HEK293 (cell line): ENCODE measurements around the gene SLC8A2.

Source experiments
- CTCF ChIP-seq: fragments of 450-650 bp; formaldehyde crosslinking; IDR thresholded peaks from 2 replicates; pipeline ENCODE4 v1.5.1; 2016; ENCODE audit warnings: missing biosample characterization, missing genetic modification characterization
- GLI4 ChIP-seq: fragments of 450-650 bp; formaldehyde crosslinking; IDR thresholded peaks from 2 replicates; pipeline ENCODE4 v1.5.1; 2016; ENCODE audit warnings: missing biosample characterization, missing genetic modification characterization
- KLF10 ChIP-seq: fragments of 450-650 bp; IDR thresholded peaks from 2 replicates; pipeline ENCODE4 v1.5.1; 2018; ENCODE audit warnings: missing biosample characterization, mild to moderate bottlenecking, missing genetic modification characterization
- SP2 ChIP-seq: fragments of 450-650 bp; formaldehyde crosslinking; IDR thresholded peaks from 2 replicates; pipeline ENCODE4 v1.5.1; 2016; ENCODE audit warnings: missing biosample characterization, missing genetic modification characterization
- ZBTB17 ChIP-seq: fragments of 450-650 bp; formaldehyde crosslinking; IDR thresholded peaks from 2 replicates; pipeline ENCODE4 v1.5.1; 2016; ENCODE audit warnings: missing biosample characterization, missing genetic modification characterization
- ZFP69B ChIP-seq: fragments of 450-650 bp; formaldehyde crosslinking; IDR thresholded peaks from 2 replicates; pipeline ENCODE4 v1.5.1; 2016; ENCODE audit warnings: missing biosample characterization, missing genetic modification characterization
- ZNF155 ChIP-seq: fragments of 450-650 bp; formaldehyde crosslinking; IDR thresholded peaks from 2 replicates; pipeline ENCODE4 v1.5.1; 2016; ENCODE audit warnings: missing biosample characterization, missing genetic modification characterization
- ZNF157 ChIP-seq: fragments of 450-650 bp; formaldehyde crosslinking; IDR thresholded peaks from 2 replicates; pipeline ENCODE4 v1.5.1; 2016; ENCODE audit warnings: missing biosample characterization, missing genetic modification characterization
- ZNF184 ChIP-seq: fragments of 450-650 bp; IDR thresholded peaks from 2 replicates; pipeline ENCODE4 v1.5.1; 2018; ENCODE audit warnings: missing biosample characterization, mild to moderate bottlenecking, missing genetic modification characterization
- ZNF202 ChIP-seq: fragments of 450-650 bp; formaldehyde crosslinking; IDR thresholded peaks from 2 replicates; pipeline ENCODE4 v1.5.1; 2016; ENCODE audit warnings: missing biosample characterization, missing genetic modification characterization, borderline replicate concordance
- ZNF335 ChIP-seq: fragments of 450-650 bp; formaldehyde crosslinking; conservative IDR thresholded peaks from 2 replicates; pipeline ENCODE4 v1.5.1; 2016; ENCODE audit warnings: missing biosample characterization, missing genetic modification characterization
- ZNF341 ChIP-seq: fragments of 450-650 bp; formaldehyde crosslinking; IDR thresholded peaks from 2 replicates; pipeline ENCODE4; 2016; ENCODE audit warnings: low read depth, missing biosample characterization, missing genetic modification characterization
- ZNF521 ChIP-seq: fragments of 450-650 bp; formaldehyde crosslinking; IDR thresholded peaks from 2 replicates; pipeline ENCODE4 v1.5.1; 2017; ENCODE audit warnings: missing biosample characterization, mild to moderate bottlenecking, missing genetic modification characterization
- ZNF561 ChIP-seq: fragments of 450-650 bp; IDR thresholded peaks from 2 replicates; pipeline ENCODE4 v1.5.1; 2018; ENCODE audit warnings: missing biosample characterization, missing genetic modification characterization, borderline replicate concordance
- ZNF664 ChIP-seq: fragments of 450-650 bp; formaldehyde crosslinking; IDR thresholded peaks from 2 replicates; pipeline ENCODE4 v1.5.1; 2016; ENCODE audit warnings: missing biosample characterization, missing genetic modification characterization
- ZNF707 ChIP-seq: fragments of 450-650 bp; formaldehyde crosslinking; IDR thresholded peaks from 2 replicates; pipeline ENCODE4 v1.5.1; 2016; ENCODE audit warnings: missing biosample characterization, missing genetic modification characterization
- ZNF76 ChIP-seq: fragments of 450-650 bp; formaldehyde crosslinking; IDR thresholded peaks from 2 replicates; pipeline ENCODE4; 2016; ENCODE audit warnings: low read depth, missing biosample characterization, missing genetic modification characterization, borderline replicate concordance
- ZNF776 ChIP-seq: fragments of 450-650 bp; formaldehyde crosslinking; IDR thresholded peaks from 2 replicates; pipeline ENCODE4 v1.5.0; 2017; ENCODE audit warnings: missing biosample characterization, missing genetic modification characterization, borderline replicate concordance
- ZSCAN30 ChIP-seq: fragments of 450-650 bp; IDR thresholded peaks from 2 replicates; pipeline ENCODE4 v1.5.1; 2018; ENCODE audit warnings: missing biosample characterization, mild to moderate bottlenecking, missing genetic modification characterization, moderate library complexity
- TF ChIP-seq, protein P1 (sequence below): fragments of 450-650 bp; formaldehyde crosslinking; IDR thresholded peaks from 2 replicates; pipeline ENCODE4 v1.5.1; 2016; ENCODE audit warnings: missing biosample characterization, missing genetic modification characterization
- TF ChIP-seq, protein P2 (sequence below): fragments of 450-650 bp; formaldehyde crosslinking; IDR thresholded peaks from 2 replicates; pipeline ENCODE4 v1.5.1; 2017; ENCODE audit warnings: missing biosample characterization, missing genetic modification characterization
- TF ChIP-seq, protein P3 (sequence below): fragments of 450-650 bp; formaldehyde crosslinking; IDR thresholded peaks from 2 replicates; pipeline ENCODE4 v1.5.1; 2016; ENCODE audit warnings: missing biosample characterization, missing genetic modification characterization
- TF ChIP-seq, protein P4 (sequence below): fragments of 450-650 bp; formaldehyde crosslinking; IDR thresholded peaks from 2 replicates; pipeline ENCODE4 v1.5.1; 2016; ENCODE audit warnings: missing biosample characterization, missing genetic modification characterization

Gene SLC8A2

GRCh38 chr19:47483800-47484690, 12.4 kb upstream of the SLC8A2 start, which contains the start of gene KPTN (continued):
- peak; percentile 99 for TF ChIP-seq CTCF
- TF ChIP-seq, protein P1, sequence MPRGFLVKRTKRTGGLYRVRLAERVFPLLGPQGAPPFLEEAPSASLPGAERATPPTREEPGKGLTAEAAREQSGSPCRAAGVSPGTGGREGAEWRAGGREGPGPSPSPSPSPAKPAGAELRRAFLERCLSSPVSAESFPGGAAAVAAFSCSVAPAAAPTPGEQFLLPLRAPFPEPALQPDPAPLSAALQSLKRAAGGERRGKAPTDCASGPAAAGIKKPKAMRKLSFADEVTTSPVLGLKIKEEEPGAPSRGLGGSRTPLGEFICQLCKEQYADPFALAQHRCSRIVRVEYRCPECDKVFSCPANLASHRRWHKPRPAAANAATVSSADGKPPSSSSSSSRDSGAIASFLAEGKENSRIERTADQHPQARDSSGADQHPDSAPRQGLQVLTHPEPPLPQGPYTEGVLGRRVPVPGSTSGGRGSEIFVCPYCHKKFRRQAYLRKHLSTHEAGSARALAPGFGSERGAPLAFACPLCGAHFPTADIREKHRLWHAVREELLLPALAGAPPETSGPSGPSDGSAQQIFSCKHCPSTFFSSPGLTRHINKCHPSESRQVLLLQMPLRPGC (tag by site-specific recombination): 0 out of 2 replicates have a peak, but pooled peaks have one; percentile 46
- 0 out of 2 replicates have a peak, but pooled peaks have one; percentile 16 for TF ChIP-seq ZSCAN30 (tag by site-specific recombination)
- no peak for TF ChIP-seq ZNF707
- 0 out of 2 replicates have a peak, but pooled peaks have one; percentile 24 for TF ChIP-seq GLI4 (tag by site-specific recombination)
- TF ChIP-seq ZNF157 (tag by site-specific recombination): 0 out of 2 replicates have a peak, but pooled peaks have one; percentile 27
- TF ChIP-seq ZNF184: no peak
- 0 out of 2 replicates have a peak, but pooled peaks have one; percentile 8 for TF ChIP-seq ZNF664 (tag by site-specific recombination)
- peak; percentile 65 for TF ChIP-seq SP2 (tag by site-specific recombination)
- no peak; the same call in 1 of the 2 replicates for TF ChIP-seq KLF10 (tag by site-specific recombination)
- TF ChIP-seq ZNF561 (tag by site-specific recombination): peak; percentile 80; the same call in 1 of the 2 replicates
- TF ChIP-seq, protein P2, sequence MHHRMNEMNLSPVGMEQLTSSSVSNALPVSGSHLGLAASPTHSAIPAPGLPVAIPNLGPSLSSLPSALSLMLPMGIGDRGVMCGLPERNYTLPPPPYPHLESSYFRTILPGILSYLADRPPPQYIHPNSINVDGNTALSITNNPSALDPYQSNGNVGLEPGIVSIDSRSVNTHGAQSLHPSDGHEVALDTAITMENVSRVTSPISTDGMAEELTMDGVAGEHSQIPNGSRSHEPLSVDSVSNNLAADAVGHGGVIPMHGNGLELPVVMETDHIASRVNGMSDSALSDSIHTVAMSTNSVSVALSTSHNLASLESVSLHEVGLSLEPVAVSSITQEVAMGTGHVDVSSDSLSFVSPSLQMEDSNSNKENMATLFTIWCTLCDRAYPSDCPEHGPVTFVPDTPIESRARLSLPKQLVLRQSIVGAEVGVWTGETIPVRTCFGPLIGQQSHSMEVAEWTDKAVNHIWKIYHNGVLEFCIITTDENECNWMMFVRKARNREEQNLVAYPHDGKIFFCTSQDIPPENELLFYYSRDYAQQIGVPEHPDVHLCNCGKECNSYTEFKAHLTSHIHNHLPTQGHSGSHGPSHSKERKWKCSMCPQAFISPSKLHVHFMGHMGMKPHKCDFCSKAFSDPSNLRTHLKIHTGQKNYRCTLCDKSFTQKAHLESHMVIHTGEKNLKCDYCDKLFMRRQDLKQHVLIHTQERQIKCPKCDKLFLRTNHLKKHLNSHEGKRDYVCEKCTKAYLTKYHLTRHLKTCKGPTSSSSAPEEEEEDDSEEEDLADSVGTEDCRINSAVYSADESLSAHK: peak; percentile 46; the same call in 1 of the 2 replicates
- TF ChIP-seq ZNF76 (tag by site-specific recombination): peak; percentile 96
- no peak for TF ChIP-seq ZNF202
- TF ChIP-seq ZNF776 (tag by site-specific recombination): no peak
- no peak for TF ChIP-seq ZNF155 (tag by site-specific recombination)
- TF ChIP-seq, protein P3, sequence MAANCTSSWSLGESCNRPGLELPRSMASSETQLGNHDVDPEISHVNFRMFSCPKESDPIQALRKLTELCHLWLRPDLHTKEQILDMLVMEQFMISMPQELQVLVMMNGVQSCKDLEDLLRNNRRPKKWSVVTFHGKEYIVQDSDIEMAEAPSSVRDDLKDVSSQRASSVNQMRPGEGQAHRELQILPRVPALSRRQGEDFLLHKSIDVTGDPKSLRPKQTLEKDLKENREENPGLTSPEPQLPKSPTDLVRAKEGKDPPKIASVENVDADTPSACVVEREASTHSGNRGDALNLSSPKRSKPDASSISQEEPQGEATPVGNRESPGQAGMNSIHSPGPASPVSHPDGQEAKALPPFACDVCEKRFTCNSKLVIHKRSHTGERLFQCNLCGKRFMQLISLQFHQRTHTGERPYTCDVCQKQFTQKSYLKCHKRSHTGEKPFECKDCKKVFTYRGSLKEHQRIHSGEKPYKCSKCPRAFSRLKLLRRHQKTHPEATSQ (tag by site-specific recombination): 0 out of 2 replicates have a peak, but pooled peaks have one; percentile 24
- TF ChIP-seq, protein P4, sequence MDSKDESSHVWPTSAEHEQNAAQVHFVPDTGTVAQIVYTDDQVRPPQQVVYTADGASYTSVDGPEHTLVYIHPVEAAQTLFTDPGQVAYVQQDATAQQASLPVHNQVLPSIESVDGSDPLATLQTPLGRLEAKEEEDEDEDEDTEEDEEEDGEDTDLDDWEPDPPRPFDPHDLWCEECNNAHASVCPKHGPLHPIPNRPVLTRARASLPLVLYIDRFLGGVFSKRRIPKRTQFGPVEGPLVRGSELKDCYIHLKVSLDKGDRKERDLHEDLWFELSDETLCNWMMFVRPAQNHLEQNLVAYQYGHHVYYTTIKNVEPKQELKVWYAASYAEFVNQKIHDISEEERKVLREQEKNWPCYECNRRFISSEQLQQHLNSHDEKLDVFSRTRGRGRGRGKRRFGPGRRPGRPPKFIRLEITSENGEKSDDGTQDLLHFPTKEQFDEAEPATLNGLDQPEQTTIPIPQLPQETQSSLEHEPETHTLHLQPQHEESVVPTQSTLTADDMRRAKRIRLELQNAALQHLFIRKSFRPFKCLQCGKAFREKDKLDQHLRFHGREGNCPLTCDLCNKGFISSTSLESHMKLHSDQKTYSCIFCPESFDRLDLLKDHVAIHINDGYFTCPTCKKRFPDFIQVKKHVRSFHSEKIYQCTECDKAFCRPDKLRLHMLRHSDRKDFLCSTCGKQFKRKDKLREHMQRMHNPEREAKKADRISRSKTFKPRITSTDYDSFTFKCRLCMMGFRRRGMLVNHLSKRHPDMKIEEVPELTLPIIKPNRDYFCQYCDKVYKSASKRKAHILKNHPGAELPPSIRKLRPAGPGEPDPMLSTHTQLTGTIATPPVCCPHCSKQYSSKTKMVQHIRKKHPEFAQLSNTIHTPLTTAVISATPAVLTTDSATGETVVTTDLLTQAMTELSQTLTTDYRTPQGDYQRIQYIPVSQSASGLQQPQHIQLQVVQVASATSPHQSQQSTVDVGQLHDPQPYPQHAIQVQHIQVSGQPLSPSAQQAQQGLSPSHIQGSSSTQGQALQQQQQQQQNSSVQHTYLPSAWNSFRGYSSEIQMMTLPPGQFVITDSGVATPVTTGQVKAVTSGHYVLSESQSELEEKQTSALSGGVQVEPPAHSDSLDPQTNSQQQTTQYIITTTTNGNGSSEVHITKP (tag by site-specific recombination): peak; percentile 33
- peak; percentile 99 for TF ChIP-seq ZNF335 (tag by site-specific recombination)
- TF ChIP-seq ZNF521: no peak
- peak; percentile 99 for TF ChIP-seq ZBTB17 (tag by site-specific recombination)
- no peak for TF ChIP-seq ZNF341 (tag by site-specific recombination)
- TF ChIP-seq ZFP69B (tag by site-specific recombination): peak; percentile 65; the same call in 1 of the 2 replicates
